Myometrial cell (primary cell): ENCODE measurements around the gene ZNF878. TPM values are rescaled to one million over a fixed set of nuclear protein-coding genes. Genes with fewer than 3 reads are reported as not detected.

ENCODE experiments used
- total RNA-seq: library from RNA; depleted of rRNA; stranded (reverse); fragments of >200 nt; gene quantifications from 2 replicates; pipeline ENCODE4 v1.2.3, GENCODE V29; 2015

The ZNF878 gene
- 0.18 TPM in 1 of 2 replicates, not detected in the other for total RNA-seq

DNA sequence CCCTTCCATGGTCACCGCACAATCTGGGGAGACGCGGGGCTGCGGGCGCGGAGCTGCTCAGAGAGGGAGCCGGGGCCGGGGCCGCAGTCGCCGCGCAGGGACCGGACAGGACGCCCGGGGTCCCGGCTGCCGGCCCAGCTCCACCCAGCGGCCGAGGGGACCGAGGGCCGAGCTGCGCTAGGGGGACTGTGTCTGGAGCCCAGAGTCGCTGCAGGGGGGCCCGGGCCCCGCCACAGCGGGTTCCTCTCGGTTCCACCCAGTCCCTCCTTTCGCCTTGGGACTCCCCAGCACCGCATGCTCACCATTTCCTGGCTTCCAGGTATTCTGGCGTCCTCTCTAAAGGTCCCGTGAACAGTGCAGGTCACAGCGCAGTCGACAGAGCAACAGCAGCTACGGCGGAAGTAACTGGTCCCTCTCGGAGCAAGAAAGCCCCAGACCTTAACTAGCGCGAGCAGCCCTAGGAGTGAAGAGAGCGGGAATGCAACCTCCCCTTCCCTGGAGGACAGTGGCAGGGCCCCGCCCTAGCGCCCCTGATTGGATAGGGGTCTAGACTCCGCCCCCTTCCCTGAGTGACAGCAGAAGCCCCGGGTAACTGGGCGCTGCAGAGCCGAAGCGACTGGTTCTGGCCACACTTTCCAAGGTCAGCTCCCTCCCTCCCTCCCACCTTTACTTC lies at the start of gene ZNF878:
Gene ZNF878 (minus strand): TSS at position 465 of the 673 bp plus-strand sequence. CDS start 160 bp downstream, at position 305.

DNA sequence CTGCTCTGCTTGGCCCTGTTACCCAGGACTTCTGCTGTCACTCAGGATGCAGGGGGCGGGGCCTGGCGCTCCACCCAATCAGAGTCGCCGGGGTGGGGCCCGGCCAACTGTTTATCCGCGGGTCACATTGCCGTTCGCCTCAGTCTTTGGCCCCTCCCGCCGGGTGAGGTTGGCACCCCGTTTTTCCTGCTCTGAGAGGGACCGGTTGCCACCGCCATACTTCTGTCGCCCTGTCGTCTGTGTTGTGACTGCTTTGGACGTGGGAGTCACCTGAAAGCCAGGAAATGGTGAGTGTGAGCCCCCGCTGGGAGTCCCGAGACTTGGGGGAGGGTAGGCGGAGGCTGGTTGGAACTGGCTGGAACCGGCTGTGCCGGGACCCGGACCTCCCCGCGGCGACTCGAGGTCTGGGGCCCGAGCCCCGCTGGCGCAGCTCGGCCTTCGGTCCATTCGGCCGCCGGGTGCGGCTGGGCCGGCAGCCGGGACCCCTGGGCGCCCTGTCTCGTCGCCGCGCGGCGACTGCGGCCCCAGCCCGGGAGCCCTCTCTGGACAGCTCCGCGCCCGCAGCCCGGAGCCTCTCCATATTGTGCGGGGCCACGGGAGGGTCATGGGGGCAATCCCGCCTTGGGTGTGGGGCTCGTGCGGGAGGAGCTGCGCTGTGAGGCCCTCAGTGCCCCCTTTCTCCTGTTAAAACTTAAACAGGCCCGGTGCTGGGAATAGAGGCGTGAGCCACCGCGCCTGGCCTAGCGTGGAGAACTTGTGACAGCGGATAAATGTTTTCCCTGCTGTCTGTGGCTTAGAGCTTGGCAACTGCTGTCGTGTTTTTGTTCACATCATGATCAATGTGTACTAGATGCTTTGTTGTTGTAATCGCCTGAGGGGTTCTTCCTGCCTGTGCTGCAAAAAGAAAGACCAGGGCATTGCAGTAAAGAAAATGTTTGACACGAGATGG lies 12.1 kb upstream of the ZNF878 start, which contains the start of gene ZNF844:
Gene ZNF844 (plus strand): TSS at position 142 of the 949 bp plus-strand sequence. CDS start 143 bp downstream, at position 285.

DNA sequence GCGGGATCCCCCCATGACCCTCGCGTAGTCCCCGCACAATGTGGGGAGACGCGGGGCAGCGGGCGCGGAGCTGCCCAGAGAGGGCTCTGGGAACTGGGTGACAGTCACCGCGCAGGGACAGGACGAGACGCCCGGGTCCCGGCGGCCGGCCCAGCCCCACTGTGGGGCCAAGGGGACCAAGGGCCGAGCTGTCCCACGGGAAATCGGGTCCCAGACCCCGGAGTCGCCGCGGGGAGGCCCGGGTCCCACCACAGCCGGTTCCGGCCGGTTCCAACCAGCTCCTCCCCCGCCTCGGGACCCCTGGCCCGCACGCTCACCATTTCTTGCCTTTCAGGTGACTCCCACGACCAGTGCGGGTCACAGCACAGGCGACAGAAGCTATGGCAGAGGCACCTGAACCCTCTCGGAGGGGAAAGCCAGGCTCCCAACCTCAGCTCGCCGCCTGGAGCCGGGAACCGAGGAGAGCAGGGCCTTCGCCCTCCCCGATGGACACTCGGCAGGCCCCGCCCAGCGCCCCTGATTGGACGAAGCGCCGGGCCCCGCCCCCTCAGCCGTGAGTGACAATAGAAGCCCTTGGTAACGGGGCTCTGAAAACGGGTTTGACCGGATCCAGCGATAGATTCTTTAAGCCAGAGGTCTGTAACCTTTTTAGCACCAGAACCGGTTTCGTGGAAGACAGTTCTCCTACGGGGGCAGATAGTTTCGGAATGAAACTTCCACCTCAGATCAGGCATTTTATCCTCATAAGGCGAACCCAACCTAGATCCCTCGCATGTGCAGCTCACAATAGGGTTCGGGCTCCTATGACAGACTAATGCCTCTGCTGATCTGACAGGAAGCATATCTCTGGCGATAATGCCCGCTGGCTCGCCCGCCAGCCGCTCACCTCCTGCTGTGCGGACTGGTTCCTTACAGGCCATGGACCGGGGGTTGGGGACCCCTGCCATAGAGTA lies 17.3 kb downstream of the ZNF878 start, which contains the start of gene ZNF433:
Gene ZNF433 (minus strand): TSS at position 460 of the 953 bp plus-strand sequence. CDS start 140 bp downstream, at position 320.

Other genes with a start within 250 kb of the ZNF878 start
- 3.9 and 11.0 TPM in 2 replicates for gene ZNF440, start 238.7 kb downstream of the ZNF878 start, total RNA-seq
- 0.58 and 1.4 TPM in 2 replicates for gene ZNF439, start 204.2 kb downstream of the ZNF878 start, total RNA-seq
- gene ZNF69, start 165.2 kb downstream of the ZNF878 start, total RNA-seq, result 0.86 and 3.5 TPM in 2 replicates
- 1.4 and 4.6 TPM in 2 replicates for gene ZNF700, start 127.9 kb downstream of the ZNF878 start, total RNA-seq
- gene ZNF763, start 87.9 kb downstream of the ZNF878 start, total RNA-seq, result 0.53 and 0.86 TPM in 2 replicates
- gene ZNF433, start 17.3 kb downstream of the ZNF878 start, total RNA-seq, result 3.0 and 9.5 TPM in 2 replicates
- 0.86 and 1.9 TPM in 2 replicates for gene ZNF844, start 11.8 kb upstream of the ZNF878 start, total RNA-seq
- 2.6 and 3.0 TPM in 2 replicates for gene ZNF20, start 87.4 kb upstream of the ZNF878 start, total RNA-seq
- gene ZNF625, start 103.8 kb upstream of the ZNF878 start, total RNA-seq, result 1.2 and 3.5 TPM in 2 replicates
- 1.4 and 1.9 TPM in 2 replicates for gene ZNF136, start 110.1 kb upstream of the ZNF878 start, total RNA-seq
- gene ZNF44, start 241.9 kb upstream of the ZNF878 start, total RNA-seq, result 2.8 and 4.6 TPM in 2 replicates